ENCODE data around the gene DEPDC7. TPM values are rescaled to one million over a fixed set of nuclear protein-coding genes. Genes with fewer than 3 reads are reported as not detected.
"Not testable (repeated sequence)": the region's sequence is repeated elsewhere in the genome, so short reads cannot be mapped to it uniquely, and the experiment has no call there.

Gene DEPDC7
- 1 to 10 TPM; 8.3 to 8.6 TPM for total RNA-seq
- long read RNA-seq, transcript DEPDC7-201 (9 exons, 1,755 nt) = major isoform, 10 of 11 reads
- long read RNA-seq, partial matches to known transcripts = 0 of 11 reads
- long read RNA-seq, other reads (novel, unspliced or antisense) = 1 of 11 reads

DNA sequence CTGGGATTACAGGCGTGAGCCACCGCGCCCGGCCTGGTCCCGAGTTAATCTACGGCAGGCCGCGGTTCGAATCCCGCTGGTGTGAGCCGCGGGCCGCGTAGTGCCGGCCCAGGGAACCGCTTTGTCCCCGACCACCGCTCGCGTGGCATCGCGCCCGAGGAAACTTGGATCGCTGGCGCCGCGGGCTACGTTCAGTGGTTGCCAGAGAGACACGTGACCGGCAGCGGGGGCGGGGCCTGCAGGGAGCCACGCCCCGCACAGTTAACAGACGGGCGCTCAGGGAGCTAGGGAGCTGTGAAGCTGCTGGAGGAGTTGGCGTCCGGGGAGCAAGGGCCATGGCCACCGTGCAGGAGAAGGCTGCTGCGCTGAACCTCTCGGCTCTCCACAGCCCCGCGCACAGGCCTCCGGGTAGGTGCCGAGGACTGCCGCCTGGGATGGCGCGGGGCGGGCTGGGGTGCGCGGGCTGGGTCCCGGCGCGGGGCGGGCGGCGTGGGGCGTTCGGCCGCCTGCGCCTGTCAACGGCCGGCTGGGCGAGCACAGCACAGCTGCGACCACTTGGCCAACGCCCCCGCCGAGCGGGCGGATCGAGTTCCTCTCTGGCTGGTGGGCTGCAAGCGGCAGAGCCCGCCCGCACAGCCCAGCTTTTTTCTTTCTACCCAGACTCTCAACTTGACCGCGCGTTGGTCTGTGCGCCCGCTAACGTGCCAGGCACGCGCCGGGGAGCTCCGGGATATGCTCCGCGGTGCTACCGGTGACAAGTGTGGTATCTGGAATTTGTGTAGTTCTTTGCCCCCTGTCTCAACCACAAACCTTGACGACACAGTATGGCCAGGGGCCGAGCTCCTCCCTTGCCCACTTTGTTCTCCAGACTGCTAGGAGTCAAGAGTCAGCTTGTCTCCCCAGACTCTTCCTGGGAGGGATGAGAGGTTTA is at the start of gene DEPDC7:
Gene DEPDC7 (plus strand): TSS at position 258 of the 931 bp plus-strand sequence. CDS start 78 bp downstream, at position 336.
- peak; percentile 89 for ATAC-seq
- intact Hi-C loops (cut with DNase I, micrococcal nuclease) = no loop called here
- DNase-seq = peak; percentile 83 to 92

- ATAC-seq (no peak), DNase-seq (no peak)
- intact Hi-C loops (cut with DNase I, micrococcal nuclease) = no loop called here
Observed at GRCh38 chr11:32968541-32968940, 47.1 kb upstream of the DEPDC7 start.

DNA sequence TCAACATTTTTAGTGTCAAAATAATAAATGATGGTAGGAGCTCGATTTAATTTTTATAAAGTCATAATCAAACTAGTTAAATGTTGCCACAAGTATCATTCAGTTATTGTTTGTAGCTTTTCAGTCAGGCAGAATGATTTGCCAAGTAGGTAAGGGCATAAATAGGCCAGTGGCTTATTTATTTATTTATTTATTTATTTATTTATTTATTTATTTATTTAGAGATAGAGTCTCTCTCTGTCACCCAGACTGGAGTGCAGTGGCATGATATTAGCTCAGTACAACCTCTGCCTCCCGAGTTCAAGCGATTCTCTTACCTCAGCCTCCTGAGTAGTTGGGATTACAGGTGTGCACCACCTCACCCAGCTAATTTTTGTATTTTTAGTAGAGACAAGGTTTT is 43.4 kb upstream of the DEPDC7 start:
- ATAC-seq; DNase-seq; intact Hi-C loops (cut with DNase I, micrococcal nuclease): not testable (repeated sequence)

DNA sequence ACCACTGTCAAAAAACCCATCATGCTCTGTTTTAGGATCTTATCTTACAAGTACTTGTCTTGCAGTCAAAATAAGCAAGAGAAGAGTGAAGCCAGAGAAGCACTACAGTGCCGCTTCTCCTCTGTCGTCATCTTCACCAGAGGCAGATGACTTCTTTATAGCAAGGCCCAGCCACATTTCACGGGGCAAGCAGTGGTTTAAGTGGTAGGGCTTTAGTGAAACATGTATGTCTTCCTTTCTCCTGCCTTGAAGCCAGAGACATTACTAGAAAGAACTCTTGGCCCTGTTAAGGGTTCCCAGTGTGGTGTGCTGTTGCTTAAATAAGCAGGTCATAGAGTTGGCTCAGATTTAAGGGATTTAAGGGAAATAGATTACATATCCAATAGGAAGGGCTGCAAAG is 42.9 kb upstream of the DEPDC7 start:
- intact Hi-C loops (cut with DNase I, micrococcal nuclease) = no loop called here

GRCh38 chr11:32982626-32983025 is 33.1 kb upstream of the DEPDC7 start:
- ATAC-seq (no peak), DNase-seq (no peak)
- intact Hi-C loops (cut with DNase I, micrococcal nuclease) = no loop called here

More for the DNA sequence above, 42.9 kb upstream of the DEPDC7 start:
- ATAC-seq = no peak
- no peak for DNase-seq

DNA sequence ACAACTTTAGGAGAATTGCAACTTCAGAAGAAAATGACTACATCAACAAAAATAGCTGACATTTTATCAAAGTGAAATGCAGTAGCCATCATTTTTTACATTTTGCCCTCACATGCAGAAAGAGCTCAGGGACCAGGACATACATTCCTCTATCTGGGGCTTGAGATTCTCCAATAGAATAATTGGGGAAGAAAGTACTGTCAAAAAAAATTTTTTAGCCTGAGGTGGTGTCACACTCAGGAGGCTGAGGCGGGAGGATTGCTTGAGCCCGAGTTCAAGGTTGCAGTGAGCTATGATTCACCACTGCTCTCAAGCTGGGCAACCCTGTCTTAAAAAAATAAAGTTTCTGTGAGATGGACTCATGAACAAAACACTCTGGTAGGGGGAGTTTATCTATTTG is 32.2 kb upstream of the DEPDC7 start:
- DNase-seq (no peak), ATAC-seq (no peak)
- intact Hi-C loops (cut with DNase I, micrococcal nuclease) = no loop called here

- DNase-seq (no peak), ATAC-seq (no peak)
- intact Hi-C loops (cut with DNase I, micrococcal nuclease) = no loop called here
Observed at GRCh38 chr11:32985600-32985999, 30.1 kb upstream of the DEPDC7 start.

GRCh38 chr11:32987851-32988250 is 27.8 kb upstream of the DEPDC7 start:
- DNase-seq (peak; percentile 34 to 42), ATAC-seq (peak; percentile 98)
- intact Hi-C loops (cut with DNase I, micrococcal nuclease) = no loop called here

DNA sequence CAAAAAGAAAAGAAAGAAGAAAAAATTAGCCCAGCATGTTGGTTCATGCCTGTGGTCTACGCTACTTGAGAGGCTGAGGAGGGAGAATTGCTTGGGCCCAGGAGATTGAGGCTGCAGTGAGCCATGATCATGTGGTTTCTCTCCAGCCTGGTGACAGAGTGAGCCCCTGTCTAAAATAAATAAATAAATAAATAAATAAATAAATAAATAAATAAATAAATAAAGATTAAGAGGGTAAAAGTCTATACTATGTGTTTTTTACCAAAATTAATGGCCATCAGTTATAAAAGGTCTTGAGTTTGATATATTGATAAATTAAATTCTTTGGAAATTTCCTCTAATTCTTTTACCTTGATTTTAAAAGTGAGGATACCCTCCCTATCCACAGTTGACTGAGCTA is 25.2 kb upstream of the DEPDC7 start:
- ATAC-seq (no peak), DNase-seq (no peak)
- intact Hi-C loops (cut with DNase I, micrococcal nuclease) = no loop called here

DNA sequence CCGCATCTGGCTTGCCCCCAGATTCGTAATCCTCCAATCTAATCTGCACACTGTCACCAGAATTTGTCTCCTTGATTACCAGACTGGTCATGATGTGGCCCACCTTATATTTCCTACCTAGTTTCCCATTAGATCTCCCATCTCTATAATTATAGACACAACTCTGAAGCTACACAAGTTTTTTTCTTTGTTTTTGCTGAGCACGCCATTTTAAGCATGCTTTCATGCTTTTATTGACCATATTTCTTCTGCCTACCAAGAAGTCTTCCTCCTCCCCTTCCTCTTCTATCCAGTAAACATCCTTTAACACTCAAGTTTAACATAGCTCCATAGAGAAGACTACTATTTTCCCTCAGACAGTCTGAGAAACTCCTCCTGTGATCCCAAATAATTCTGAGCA is 24.3 kb upstream of the DEPDC7 start:
- no peak for DNase-seq
- intact Hi-C loops (cut with DNase I, micrococcal nuclease) = no loop called here
- no peak for ATAC-seq

DNA sequence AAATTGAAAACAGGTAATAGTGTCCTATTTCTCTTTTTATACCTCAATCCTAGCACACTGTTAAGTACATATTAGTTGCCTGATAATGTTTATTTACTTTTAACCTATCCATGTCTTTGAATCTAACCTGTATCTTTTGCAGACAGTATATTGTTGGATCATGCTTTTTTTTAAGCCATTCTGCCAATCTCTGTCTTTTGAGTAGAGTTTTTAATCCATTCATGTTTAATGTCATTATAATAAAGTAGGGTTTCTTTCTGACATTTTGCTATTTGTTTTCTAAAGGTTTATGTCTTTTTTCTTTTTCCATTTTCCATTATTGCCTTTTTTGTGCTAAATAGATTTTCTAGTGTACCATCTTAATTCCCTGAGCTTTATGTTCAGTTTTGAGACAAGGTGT is 23.8 kb upstream of the DEPDC7 start:
- intact Hi-C loops (cut with DNase I, micrococcal nuclease) = no loop called here
- ATAC-seq = no peak

DNA sequence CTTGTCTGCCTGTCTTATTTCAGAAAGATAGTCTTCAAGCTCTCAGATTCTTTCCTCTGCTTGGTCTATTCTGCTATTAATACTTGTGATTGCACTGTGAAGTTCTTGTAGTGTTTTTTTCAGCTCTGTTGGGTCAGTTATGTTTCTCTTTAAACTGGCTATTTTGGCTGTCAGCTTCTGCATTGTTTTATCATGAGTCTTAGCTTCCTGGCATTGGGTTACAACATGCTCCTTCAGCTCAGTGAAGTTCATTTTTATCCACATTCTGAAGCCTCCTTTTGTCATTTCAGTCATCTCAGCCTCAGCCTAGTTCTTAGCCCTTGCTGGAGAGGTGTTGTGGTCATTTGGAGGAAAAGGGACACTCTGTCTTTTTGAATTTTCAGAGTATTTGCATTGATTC is 15.5 kb upstream of the DEPDC7 start:
- DNase-seq (no peak), ATAC-seq (no peak)
- intact Hi-C loops (cut with DNase I, micrococcal nuclease) = no loop called here

More for the DNA sequence above, 23.8 kb upstream of the DEPDC7 start:
- DNase-seq = no peak

- DNase-seq (no peak), ATAC-seq (no peak)
- intact Hi-C loops (cut with DNase I, micrococcal nuclease) = no loop called here
Observed at GRCh38 chr11:33001281-33001680, 14.4 kb upstream of the DEPDC7 start.

DNA sequence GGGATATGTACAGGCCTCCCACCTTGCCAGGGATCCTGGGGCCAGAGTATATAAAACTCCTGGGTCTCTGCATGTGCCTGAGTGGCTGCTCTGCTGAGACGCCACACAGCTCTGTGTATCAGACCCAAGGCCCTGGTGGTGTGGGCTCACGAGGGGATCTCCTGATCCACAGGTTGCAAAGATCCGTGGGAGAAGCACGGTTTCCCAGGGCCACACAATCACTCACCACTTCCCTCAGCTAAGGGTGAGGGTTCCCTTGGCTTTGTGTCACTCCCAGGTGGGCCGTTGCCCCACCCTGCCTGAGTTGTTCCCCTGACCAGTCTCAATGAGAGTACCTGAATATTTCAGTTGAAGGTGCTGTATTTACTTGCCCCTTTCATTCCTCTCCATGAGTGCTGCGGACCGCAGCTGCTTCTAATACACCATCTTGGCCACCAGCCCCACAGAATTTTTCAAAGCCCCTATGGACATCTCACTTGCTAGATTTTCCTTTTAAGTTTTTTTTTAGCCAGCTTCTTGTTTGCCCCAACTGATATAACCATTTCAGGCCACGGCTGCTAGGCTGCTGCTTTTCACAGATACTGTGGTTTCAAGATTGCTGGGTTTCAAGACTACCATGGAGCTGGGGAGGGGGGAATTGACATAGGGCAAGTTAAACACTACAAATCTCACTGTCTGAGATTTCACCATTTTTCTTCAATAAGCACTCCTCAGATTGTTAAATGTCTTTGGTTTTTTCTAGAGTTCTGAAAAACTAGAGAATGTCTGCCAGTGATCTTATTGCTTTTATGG is 13.7 kb upstream of the DEPDC7 start:
- intact Hi-C loops (cut with DNase I, micrococcal nuclease) = no loop called here
- no peak for DNase-seq
- no peak for ATAC-seq

DNA sequence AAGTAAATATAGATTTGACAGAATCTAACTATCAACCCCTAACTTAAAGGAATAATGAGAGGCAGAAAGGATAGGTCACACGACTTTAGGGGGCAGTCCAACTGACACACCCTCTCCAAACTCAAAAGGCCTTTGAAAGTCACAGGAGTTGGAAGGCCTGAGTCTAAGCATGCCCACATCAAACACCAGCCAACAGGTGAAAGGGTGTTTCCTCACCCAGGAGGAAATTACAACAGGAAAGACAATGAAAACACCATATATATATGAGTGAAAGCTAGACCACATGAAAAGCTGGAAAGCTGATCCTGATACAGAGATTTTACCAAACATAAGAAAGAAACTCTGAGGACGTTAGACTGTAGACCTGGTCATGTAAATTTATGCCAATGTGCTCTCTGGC is 10.5 kb upstream of the DEPDC7 start:
- intact Hi-C loops (cut with DNase I, micrococcal nuclease) = no loop called here
- no peak for DNase-seq
- peak; percentile 75 for ATAC-seq

DNA sequence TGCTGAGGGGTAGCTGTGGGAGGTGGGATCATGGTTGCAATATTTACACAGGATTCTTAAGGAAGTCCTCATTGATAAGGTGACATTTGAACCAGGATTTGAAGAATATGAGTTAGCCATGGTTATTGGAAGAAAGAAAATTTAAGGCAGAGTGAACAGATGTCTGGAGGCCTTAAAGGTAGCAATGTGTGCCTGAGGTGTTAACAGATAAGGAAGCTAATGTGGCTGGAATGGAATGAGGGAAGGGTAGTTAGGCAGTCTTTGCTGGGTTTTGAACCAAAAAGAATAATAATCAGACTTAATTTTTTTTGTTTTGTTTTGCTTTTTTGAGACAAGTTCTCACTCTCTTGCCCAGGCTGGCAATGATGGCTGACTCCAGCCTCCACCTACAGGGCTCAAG is 9.7 kb upstream of the DEPDC7 start:
- intact Hi-C loops (cut with DNase I, micrococcal nuclease) = no loop called here
- DNase-seq (no peak), ATAC-seq (no peak)

GRCh38 chr11:33013755-33014154 is 1.9 kb upstream of the DEPDC7 start:
- no peak for DNase-seq
- intact Hi-C loops (cut with DNase I, micrococcal nuclease) = no loop called here
- ATAC-seq = peak; percentile 32

DNA sequence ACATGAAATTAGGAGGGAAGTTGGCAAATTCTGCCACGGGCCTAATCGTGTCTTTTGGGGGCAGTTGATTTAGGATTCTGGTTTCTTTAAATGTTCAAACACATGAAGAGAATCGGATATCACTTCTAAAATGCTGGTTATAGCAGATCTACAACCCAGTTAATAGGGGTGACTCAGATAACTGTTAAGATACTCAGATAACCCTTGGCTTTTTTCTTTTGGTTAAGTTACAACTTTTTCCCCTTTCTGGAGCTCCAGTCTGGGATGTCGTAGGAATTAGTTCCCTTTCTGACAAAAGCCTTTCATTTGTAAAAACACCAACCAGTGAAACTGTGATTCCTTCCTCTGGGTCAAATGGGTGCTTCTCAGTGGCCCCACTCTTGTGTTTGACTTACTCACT is 976 bp downstream of the DEPDC7 start:
- intact Hi-C loops (cut with DNase I, micrococcal nuclease) = no loop called here
- no peak for DNase-seq
- ATAC-seq = no peak

DNA sequence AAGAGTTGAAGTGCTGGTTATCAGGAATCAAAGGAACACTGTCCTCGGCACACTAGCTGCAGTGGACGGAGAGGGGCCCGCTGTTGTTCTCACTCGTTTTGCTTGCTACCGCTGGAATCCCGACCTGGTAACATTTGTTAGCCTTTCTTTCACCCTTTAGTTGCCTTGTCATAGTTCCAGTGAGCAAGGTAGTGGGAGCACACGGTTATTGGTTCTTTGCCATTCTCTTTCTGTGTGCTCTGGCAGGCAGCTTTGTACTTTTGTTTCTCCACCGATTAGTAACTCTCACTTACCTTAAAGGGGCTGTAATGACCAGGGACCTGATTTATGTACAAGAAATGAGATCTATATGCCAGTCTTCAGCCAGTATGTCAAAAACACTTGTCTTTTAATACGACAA is 1.8 kb downstream of the DEPDC7 start:
- intact Hi-C loops (cut with DNase I, micrococcal nuclease) = no loop called here
- DNase-seq (no peak), ATAC-seq (no peak)

- intact Hi-C loops (cut with DNase I, micrococcal nuclease) = no loop called here
- no peak for DNase-seq
- ATAC-seq = no peak
Observed at GRCh38 chr11:33017965-33018364, 2.3 kb downstream of the DEPDC7 start.
